Loucy (cell line): ENCODE data around the gene TRIM41.

Source experiments
- CTCF ChIP-seq: fragments of 200-600 bp; sonication (generic); conservative IDR thresholded peaks from 2 replicates; pipeline ENCODE4 v1.5.1; 2014; ENCODE audit warnings: mild to moderate bottlenecking, antibody characterized with exemption, low read length
- EZH2phosphoT487 ChIP-seq: fragments of 200-600 bp; IDR thresholded peaks from 2 replicates; pipeline ENCODE4 v1.6.1; 2018; ENCODE audit warnings: antibody characterized with exemption, mild to moderate bottlenecking, moderate library complexity, borderline replicate concordance

- TF ChIP-seq CTCF = no peak
- no peak for TF ChIP-seq EZH2phosphoT487
Observed at GRCh38 chr5:181234455-181235306, 11.6 kb downstream of the TRIM41 start.
